ENCODE results near the gene SETDB2. TPM values are rescaled to one million over a fixed set of nuclear protein-coding genes. Genes with fewer than 3 reads are reported as not detected.

The SETDB2 gene
- total RNA-seq, 1 donor from 2014 or later = 7.7 TPM

GRCh38 chr13:49527123-49527522, 83.0 kb downstream of the SETDB2 start:
- TF ChIP-seq CTCF (IDR thresholded peaks at IDR 0.05; ENCODE audit: partially characterized antibody, unreplicated experiment) = no peak
- Mint-ChIP-seq H3K4me3 (ENCODE audit: unreplicated experiment) (no peak overlapping the region), H3K27me3 (ENCODE audit: unreplicated experiment) (no peaks in the 10 kb centered on the region), H3K4me1 (ENCODE audit: low read depth, unreplicated experiment) (no peaks in the 10 kb centered on the region), H3K27ac (ENCODE audit: unreplicated experiment) (no peak overlapping the region), H3K36me3 (ENCODE audit: unreplicated experiment) (no peaks in the 10 kb centered on the region), H3K9me3 (ENCODE audit: unreplicated experiment) (no peaks in the 10 kb centered on the region)
- no peak for DNase-seq

GRCh38 chr13:49528161-49528560, 84.1 kb downstream of the SETDB2 start:
- no peak for TF ChIP-seq CTCF (IDR thresholded peaks at IDR 0.05; ENCODE audit: partially characterized antibody, unreplicated experiment)
- Mint-ChIP-seq H3K27ac (ENCODE audit: unreplicated experiment) (no peak overlapping the region), H3K27me3 (ENCODE audit: unreplicated experiment) (no peaks in the 10 kb centered on the region), H3K36me3 (ENCODE audit: unreplicated experiment) (no peaks in the 10 kb centered on the region), H3K4me3 (ENCODE audit: unreplicated experiment) (no peak overlapping the region), H3K9me3 (ENCODE audit: unreplicated experiment) (no peaks in the 10 kb centered on the region), H3K4me1 (ENCODE audit: low read depth, unreplicated experiment) (no peaks in the 10 kb centered on the region)
- no peak for DNase-seq

GRCh38 chr13:49530457-49530856, 86.4 kb downstream of the SETDB2 start:
- Mint-ChIP-seq H3K9me3 (ENCODE audit: unreplicated experiment) (no peaks in the 10 kb centered on the region), H3K4me3 (ENCODE audit: unreplicated experiment) (no peak overlapping the region), H3K36me3 (ENCODE audit: unreplicated experiment) (no peaks in the 10 kb centered on the region), H3K27me3 (ENCODE audit: unreplicated experiment) (no peaks in the 10 kb centered on the region), H3K27ac (ENCODE audit: unreplicated experiment) (no peak overlapping the region), H3K4me1 (ENCODE audit: low read depth, unreplicated experiment) (no peaks in the 10 kb centered on the region)
- no peak for TF ChIP-seq CTCF (IDR thresholded peaks at IDR 0.05; ENCODE audit: partially characterized antibody, unreplicated experiment)
- no peak for DNase-seq

- Mint-ChIP-seq H3K36me3 (ENCODE audit: unreplicated experiment) (no peaks in the 10 kb centered on the region), H3K27me3 (ENCODE audit: unreplicated experiment) (no peaks in the 10 kb centered on the region), H3K4me3 (ENCODE audit: unreplicated experiment) (no peak overlapping the region), H3K9me3 (ENCODE audit: unreplicated experiment) (no peaks in the 10 kb centered on the region), H3K27ac (ENCODE audit: unreplicated experiment) (no peak overlapping the region), H3K4me1 (ENCODE audit: low read depth, unreplicated experiment) (no peaks in the 10 kb centered on the region)
- TF ChIP-seq CTCF (IDR thresholded peaks at IDR 0.05; ENCODE audit: partially characterized antibody, unreplicated experiment) = no peak
- DNase-seq = no peak
Measured at GRCh38 chr13:49532593-49532992, 88.5 kb downstream of the SETDB2 start.

- no peak for TF ChIP-seq CTCF (IDR thresholded peaks at IDR 0.05; ENCODE audit: partially characterized antibody, unreplicated experiment)
- Mint-ChIP-seq H3K27ac (ENCODE audit: unreplicated experiment) (no peak overlapping the region), H3K9me3 (ENCODE audit: unreplicated experiment) (no peaks in the 10 kb centered on the region), H3K27me3 (ENCODE audit: unreplicated experiment) (no peaks in the 10 kb centered on the region), H3K4me1 (ENCODE audit: low read depth, unreplicated experiment) (no peaks in the 10 kb centered on the region), H3K4me3 (ENCODE audit: unreplicated experiment) (no peak overlapping the region), H3K36me3 (ENCODE audit: unreplicated experiment) (no peaks in the 10 kb centered on the region)
- DNase-seq = no peak
Measured at GRCh38 chr13:49533011-49533410, 88.9 kb downstream of the SETDB2 start.

Data from glutamatergic neuron (in vitro differentiated cells).